Gastroesophageal sphincter (tissue), 3 donors: ENCODE data around the gene CNTNAP2.

ENCODE experiments used
- POLR2A ChIP-seq, 2 donors: fragments of 450-650 bp; IDR thresholded peaks; one replicate each; pipeline ENCODE4 v1.6.1; 2017; ENCODE audit warnings: antibody characterized with exemption in 2 of 2, mild to moderate bottlenecking in 2 of 2, moderate library complexity in 1 of 2
- POLR2AphosphoS5 ChIP-seq: sonication (generic); formaldehyde crosslinking; IDR thresholded peaks from one replicate; pipeline ENCODE4 v1.6.1; 2017; ENCODE audit warnings: antibody characterized with exemption
- TF ChIP-seq, protein P1 (sequence below), 4 experiments: fragments of 200-600 bp in 2 of 4; fragments of 450-650 bp in 2 of 4; sonication (generic) in 1 of 4; IDR thresholded peaks; one replicate each; pipeline ENCODE4 v1.5.1; 2017 to 2019; ENCODE audit warnings: antibody characterized with exemption in 4 of 4, mild to moderate bottlenecking in 2 of 4, moderate library complexity in 2 of 4

GRCh38 chr7:148049068-148049467 lies 1932.5 kb downstream of the CNTNAP2 start:
- TF ChIP-seq, protein P1, sequence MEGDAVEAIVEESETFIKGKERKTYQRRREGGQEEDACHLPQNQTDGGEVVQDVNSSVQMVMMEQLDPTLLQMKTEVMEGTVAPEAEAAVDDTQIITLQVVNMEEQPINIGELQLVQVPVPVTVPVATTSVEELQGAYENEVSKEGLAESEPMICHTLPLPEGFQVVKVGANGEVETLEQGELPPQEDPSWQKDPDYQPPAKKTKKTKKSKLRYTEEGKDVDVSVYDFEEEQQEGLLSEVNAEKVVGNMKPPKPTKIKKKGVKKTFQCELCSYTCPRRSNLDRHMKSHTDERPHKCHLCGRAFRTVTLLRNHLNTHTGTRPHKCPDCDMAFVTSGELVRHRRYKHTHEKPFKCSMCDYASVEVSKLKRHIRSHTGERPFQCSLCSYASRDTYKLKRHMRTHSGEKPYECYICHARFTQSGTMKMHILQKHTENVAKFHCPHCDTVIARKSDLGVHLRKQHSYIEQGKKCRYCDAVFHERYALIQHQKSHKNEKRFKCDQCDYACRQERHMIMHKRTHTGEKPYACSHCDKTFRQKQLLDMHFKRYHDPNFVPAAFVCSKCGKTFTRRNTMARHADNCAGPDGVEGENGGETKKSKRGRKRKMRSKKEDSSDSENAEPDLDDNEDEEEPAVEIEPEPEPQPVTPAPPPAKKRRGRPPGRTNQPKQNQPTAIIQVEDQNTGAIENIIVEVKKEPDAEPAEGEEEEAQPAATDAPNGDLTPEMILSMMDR (IDR thresholded peaks at IDR 0.05): no peak
- TF ChIP-seq POLR2AphosphoS5: no peak
- no peak for TF ChIP-seq POLR2A (IDR thresholded peaks at IDR 0.05)
